AG04450 (cell line): Measurements from ENCODE around the gene ESPNL. TPM values are rescaled to one million over a fixed set of nuclear protein-coding genes. Genes with fewer than 3 reads are reported as not detected.
A peak's percentile ranks its signal among the peaks of the same experiment; 100 is the strongest.

Experiments used
- CTCF ChIA-PET: fragments of 300-600, 350-600 bp; formaldehyde crosslinking; extraction: SDS; loops from one replicate; lab custom pipeline; 2022; ENCODE audit warnings: antibody characterized with exemption, inconsistent platforms; lab: Charles Lee
- POLR2A ChIA-PET: fragments of 350-600 bp; formaldehyde crosslinking; extraction: SDS; loops from one replicate; lab custom pipeline; 2021; ENCODE audit warnings: antibody characterized with exemption, inconsistent platforms; lab: Yijun Ruan, JAX
- DNase-seq: peaks from one replicate; pipeline ENCODE4 v3.0.0-alpha.2; 2011; ENCODE audit warnings: low read depth, low spot score
- H3K27ac ChIP-seq: one replicate; pipeline ENCODE4 v1.5.1; 2012; ENCODE audit warnings: low read depth, low read length, control low read depth
- H3K27me3 ChIP-seq: one replicate; pipeline ENCODE4 v1.6.0; 2012; ENCODE audit warnings: low read length; ENCODE audit not compliant: control insufficient read depth, insufficient read depth
- H3K4me3 ChIP-seq: 2 replicates; pipeline ENCODE4 v1.5.1; 2011; ENCODE audit warnings: mild to moderate bottlenecking, low read depth, low read length, control low read depth
- H3K9me3 ChIP-seq: 2 replicates; pipeline ENCODE4 v1.5.1; 2012; ENCODE audit warnings: low read length; ENCODE audit not compliant: control insufficient read depth, insufficient read depth
- polyA plus RNA-seq: library from polyadenylated mRNA; depleted of rRNA; stranded (reverse); fragments of >200 nt; gene quantifications from 2 replicates; pipeline ENCODE4 v1.2.3, GENCODE V29; 2011
- TF ChIP-seq, protein P1 (sequence below): IDR thresholded peaks from 2 replicates; pipeline ENCODE4 v1.5.1; 2011; ENCODE audit warnings: low read depth, low read length, control low read depth, inconsistent platforms

The ESPNL gene
- polyA plus RNA-seq, 1 experiment, result 1.0 TPM

DNA sequence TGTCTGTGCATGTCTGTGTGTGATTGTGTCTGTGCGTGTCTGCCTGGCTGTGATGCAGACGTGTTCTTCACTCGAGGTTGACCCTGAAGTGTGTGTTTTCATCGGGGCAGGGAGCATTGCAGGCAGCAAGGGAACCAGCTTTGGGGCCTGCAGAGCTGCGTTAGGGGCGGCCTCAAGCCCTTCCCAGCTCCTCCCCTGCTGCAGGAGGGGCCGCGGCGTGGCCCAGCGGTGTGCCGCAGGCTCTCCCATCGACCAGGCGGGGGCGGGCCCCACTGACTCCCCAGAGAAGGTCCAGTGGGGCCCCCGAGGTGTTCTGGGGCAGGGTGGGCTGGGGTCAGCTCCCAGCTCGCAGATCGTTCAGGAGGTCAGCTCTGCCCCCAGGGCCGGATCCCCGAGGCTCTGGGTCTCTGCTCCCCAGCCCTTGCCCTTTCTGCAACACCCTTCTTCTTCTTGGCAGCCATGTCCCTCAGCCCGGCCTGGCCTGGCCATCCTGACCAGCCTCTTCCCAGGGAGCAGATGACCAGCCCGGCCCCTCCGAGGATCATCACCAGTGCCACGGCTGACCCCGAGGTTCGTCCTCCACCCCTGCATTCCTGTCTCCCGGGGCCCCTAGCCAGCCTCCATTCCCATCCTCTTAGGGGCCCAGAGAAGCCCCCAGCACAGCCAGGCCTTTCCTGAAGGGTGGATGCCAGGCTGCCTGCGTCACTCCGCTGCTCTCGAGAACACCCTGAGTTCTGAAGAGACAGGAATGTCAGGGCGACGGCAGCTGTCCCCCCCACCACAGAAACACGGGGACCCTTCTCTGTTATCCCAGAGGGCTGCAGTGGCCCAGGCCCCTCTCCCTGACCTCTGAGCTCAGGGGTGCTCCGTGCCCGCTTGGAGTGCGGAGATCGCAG, 27.3 kb downstream of the ESPNL start:
- ChIA-PET POLR2A (interaction anchor here (0.5 to 1.2 kb wide), 7 partner anchors 15 to 679 kb away, joined by 3 to 9 read pairs (median 4); partner anchors contain the start of gene SCLY), CTCF (interaction anchor here (0.5 to 1.4 kb wide), 12 partner anchors 10 to 815 kb away, joined by 3 to 8 read pairs (median 4); no protein-coding TSS in a partner anchor)
- DNase-seq, result peak; percentile 24
- no peak overlapping the region for H3K27ac ChIP-seq
- peak overlapping the region; percentile 25 for H3K4me3 ChIP-seq
- peaks cover 4% of the 10 kb centered on the region; the same call in 1 of the 2 replicates for H3K9me3 ChIP-seq
- peaks cover 7% of the 10 kb centered on the region for H3K27me3 ChIP-seq
- TF ChIP-seq, protein P1, sequence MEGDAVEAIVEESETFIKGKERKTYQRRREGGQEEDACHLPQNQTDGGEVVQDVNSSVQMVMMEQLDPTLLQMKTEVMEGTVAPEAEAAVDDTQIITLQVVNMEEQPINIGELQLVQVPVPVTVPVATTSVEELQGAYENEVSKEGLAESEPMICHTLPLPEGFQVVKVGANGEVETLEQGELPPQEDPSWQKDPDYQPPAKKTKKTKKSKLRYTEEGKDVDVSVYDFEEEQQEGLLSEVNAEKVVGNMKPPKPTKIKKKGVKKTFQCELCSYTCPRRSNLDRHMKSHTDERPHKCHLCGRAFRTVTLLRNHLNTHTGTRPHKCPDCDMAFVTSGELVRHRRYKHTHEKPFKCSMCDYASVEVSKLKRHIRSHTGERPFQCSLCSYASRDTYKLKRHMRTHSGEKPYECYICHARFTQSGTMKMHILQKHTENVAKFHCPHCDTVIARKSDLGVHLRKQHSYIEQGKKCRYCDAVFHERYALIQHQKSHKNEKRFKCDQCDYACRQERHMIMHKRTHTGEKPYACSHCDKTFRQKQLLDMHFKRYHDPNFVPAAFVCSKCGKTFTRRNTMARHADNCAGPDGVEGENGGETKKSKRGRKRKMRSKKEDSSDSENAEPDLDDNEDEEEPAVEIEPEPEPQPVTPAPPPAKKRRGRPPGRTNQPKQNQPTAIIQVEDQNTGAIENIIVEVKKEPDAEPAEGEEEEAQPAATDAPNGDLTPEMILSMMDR, result peak; percentile 36

DNA sequence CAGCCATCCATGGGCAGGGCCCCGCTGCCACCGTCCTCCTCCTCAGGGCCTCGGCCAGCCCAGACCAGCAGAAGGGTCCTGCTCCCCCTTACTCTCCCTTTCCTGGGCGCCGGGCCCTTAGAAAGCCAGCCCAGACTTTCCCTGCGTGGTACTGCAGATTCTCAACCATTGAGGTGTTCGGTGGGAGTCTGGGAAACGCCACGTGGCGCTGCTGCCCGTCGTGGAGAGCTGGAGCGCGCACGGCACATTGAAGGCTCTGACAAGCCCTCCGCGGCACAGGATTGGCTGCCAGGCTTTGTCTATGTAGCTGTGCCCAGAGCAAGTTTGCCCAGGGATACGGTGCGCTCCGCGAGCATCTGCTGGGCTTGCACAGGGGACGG, 27.9 kb downstream of the ESPNL start:
- no peak for DNase-seq
- CTCF ChIA-PET, result interaction anchor here (0.6 to 1.4 kb wide), 2 partner anchors 42 to 241 kb away, joined by 4 to 6 read pairs; no protein-coding TSS in a partner anchor
- POLR2A ChIA-PET, result no interaction called here
- peaks cover 5% of the 10 kb centered on the region for H3K27me3 ChIP-seq
- TF ChIP-seq, protein P1, result no peak
- no peak overlapping the region for H3K27ac ChIP-seq
- no peak overlapping the region for H3K4me3 ChIP-seq
- peaks cover 4% of the 10 kb centered on the region; the same call in 1 of the 2 replicates for H3K9me3 ChIP-seq

DNA sequence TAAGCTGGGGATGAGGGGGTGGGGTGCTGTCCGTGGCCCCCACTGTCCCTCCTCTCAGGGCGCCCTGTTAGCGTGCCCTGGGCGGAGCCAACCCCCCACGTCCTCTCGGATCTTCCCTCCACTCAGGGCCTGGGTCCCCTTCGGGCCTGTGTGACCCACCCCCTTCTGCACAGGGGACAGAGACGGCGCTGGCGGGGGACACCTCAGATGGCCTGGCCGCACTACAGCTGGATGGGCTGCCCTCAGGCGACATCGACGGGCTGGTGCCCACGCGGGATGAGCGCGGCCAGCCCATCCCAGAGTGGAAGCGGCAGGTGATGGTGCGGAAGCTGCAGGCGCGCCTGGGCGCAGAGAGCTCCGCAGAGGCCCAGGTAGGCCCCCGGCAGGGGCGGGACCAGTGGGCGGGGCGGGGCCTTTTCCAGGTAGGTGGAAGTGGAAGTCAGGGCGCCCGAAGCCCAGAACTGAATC, 28.4 kb downstream of the ESPNL start:
- ChIA-PET CTCF (interaction anchor here (0.6 kb wide), 1 partner anchor 242 kb away, joined by 6 read pairs; no protein-coding TSS in a partner anchor), POLR2A (no interaction called here)
- H3K4me3 ChIP-seq, result no peak overlapping the region
- H3K27ac ChIP-seq, result no peak overlapping the region
- DNase-seq, result no peak
- TF ChIP-seq, protein P1, result no peak
- H3K9me3 ChIP-seq, result peaks cover 4% of the 10 kb centered on the region; the same call in 1 of the 2 replicates
- H3K27me3 ChIP-seq, result peaks cover 3% of the 10 kb centered on the region

GRCh38 chr2:238129166-238130010, 29.2 kb downstream of the ESPNL start:
- Histone ChIP-seq H3K4me3 (no peak overlapping the region), H3K9me3 (peaks cover 4% of the 10 kb centered on the region; the same call in 1 of the 2 replicates), H3K27ac (no peak overlapping the region), H3K27me3 (no peaks in the 10 kb centered on the region)
- CTCF ChIA-PET, result no interaction called here
- TF ChIP-seq, protein P1, result no peak
- POLR2A ChIA-PET, result no interaction called here
- DNase-seq, result no peak
